Fibroblast of lung (primary cell): ENCODE measurements around the gene INPPL1.

Experiments
- EZH2 ChIP-seq: IDR thresholded peaks from 2 replicates; pipeline ENCODE4 v1.5.1; 2012; ENCODE audit warnings: low read length, control low read depth, mild to moderate bottlenecking; ENCODE audit errors: missing control alignments
- TF ChIP-seq, protein P1 (sequence below), 2 donors: IDR thresholded peaks in 1 of 2; conservative IDR thresholded peaks in 1 of 2; 1 replicate in 1 of 2; 2 replicates in 1 of 2; pipeline ENCODE4 v1.5.1; 2011 to 2012; ENCODE audit warnings: low read length in 2 of 2, control low read depth in 1 of 2, inconsistent platforms in 1 of 2, low read depth in 1 of 2, mild to moderate bottlenecking in 1 of 2

- TF ChIP-seq, protein P1, sequence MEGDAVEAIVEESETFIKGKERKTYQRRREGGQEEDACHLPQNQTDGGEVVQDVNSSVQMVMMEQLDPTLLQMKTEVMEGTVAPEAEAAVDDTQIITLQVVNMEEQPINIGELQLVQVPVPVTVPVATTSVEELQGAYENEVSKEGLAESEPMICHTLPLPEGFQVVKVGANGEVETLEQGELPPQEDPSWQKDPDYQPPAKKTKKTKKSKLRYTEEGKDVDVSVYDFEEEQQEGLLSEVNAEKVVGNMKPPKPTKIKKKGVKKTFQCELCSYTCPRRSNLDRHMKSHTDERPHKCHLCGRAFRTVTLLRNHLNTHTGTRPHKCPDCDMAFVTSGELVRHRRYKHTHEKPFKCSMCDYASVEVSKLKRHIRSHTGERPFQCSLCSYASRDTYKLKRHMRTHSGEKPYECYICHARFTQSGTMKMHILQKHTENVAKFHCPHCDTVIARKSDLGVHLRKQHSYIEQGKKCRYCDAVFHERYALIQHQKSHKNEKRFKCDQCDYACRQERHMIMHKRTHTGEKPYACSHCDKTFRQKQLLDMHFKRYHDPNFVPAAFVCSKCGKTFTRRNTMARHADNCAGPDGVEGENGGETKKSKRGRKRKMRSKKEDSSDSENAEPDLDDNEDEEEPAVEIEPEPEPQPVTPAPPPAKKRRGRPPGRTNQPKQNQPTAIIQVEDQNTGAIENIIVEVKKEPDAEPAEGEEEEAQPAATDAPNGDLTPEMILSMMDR (conservative IDR thresholded peaks at IDR 0.05 in 1 of 2, IDR thresholded peaks at IDR 0.05 in 1 of 2; ENCODE audit: low read depth in 1 of 2, low read length in 2 of 2) = no peak
- TF ChIP-seq EZH2 = peak; percentile 52
Observed at GRCh38 chr11:72240461-72241290, 16.1 kb downstream of the INPPL1 start.
